Measurements from ENCODE around the gene INTS2. TPM values are rescaled to one million over a fixed set of nuclear protein-coding genes. Genes with fewer than 3 reads are reported as not detected.
"Not testable (repeated sequence)": the region's sequence is repeated elsewhere in the genome, so short reads cannot be mapped to it uniquely, and the experiment has no call there.

The INTS2 gene, protein sequence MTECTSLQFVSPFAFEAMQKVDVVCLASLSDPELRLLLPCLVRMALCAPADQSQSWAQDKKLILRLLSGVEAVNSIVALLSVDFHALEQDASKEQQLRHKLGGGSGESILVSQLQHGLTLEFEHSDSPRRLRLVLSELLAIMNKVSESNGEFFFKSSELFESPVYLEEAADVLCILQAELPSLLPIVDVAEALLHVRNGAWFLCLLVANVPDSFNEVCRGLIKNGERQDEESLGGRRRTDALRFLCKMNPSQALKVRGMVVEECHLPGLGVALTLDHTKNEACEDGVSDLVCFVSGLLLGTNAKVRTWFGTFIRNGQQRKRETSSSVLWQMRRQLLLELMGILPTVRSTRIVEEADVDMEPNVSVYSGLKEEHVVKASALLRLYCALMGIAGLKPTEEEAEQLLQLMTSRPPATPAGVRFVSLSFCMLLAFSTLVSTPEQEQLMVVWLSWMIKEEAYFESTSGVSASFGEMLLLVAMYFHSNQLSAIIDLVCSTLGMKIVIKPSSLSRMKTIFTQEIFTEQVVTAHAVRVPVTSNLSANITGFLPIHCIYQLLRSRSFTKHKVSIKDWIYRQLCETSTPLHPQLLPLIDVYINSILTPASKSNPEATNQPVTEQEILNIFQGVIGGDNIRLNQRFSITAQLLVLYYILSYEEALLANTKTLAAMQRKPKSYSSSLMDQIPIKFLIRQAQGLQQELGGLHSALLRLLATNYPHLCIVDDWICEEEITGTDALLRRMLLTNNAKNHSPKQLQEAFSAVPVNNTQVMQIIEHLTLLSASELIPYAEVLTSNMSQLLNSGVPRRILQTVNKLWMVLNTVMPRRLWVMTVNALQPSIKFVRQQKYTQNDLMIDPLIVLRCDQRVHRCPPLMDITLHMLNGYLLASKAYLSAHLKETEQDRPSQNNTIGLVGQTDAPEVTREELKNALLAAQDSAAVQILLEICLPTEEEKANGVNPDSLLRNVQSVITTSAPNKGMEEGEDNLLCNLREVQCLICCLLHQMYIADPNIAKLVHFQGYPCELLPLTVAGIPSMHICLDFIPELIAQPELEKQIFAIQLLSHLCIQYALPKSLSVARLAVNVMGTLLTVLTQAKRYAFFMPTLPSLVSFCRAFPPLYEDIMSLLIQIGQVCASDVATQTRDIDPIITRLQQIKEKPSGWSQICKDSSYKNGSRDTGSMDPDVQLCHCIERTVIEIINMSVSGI
- 10.5 TPM for polyA plus RNA-seq (ENCODE audit: insufficient read length)

DNA sequence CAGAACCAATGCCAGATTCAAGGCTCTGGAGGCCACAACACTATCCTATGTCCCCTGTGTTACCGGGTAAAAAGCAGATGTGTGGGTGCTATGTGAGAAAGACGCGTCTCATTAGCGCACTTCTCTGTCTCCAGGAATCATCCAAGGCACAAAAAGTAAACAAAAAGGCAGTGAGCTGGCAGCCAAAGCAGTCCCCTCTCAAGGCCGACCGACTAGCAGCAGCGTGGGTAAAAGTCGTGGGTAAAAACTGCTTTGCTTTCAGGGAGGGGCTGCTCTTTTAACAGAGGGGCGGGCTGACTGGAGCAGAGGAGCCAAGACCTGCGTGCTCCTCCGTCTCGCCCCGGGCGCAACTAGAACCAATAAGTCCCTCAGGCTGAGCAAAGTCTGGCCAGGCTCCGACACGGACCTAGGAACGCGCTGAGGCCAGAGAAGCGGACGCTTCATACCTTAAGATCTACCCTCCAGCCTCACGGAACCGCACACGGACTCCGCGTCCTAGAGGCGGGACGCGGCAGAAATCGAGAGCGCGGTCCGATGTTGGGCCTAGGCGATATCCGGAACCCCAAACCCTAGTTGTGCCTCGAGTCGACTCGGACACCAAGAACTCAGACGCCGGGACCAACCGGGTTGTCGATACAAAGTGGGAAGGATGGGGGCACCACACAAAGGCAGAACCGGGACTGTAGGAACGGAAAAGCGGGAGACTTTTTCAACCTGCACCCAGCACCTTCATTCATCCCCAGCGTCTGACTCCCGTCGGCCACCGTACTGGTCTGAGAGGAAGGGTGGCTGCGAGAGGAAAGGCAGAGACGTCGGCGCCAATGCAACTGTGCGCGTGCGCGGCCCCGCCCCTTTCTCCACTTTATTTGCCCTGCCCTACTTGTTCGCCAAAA, at the start of gene INTS2:
INTS2 (minus strand) TSS at position 775 of the 893 bp plus-strand sequence. CDS start 1,338 bp downstream, outside the sequence.
- peak; percentile 96 for DNase-seq

DNA sequence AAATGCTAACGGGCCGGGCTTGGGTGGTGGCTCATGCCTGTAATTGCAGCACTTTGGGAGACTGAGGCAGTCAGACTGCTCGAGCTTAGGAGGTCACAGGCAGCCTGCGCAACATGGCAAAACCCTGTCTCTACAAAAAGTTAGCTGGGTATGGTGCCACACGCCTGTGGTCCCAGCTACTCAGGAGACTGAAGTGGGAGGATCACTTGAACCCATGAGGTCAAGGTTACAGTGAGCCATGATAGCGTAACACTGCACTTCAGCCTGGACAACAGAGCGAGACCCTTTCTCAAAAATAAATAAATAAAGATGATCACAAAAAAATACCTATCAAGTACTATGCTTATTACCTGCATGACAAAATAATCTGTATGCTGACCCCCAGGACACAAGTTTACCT, 46.3 kb upstream of the INTS2 start:
- DNase-seq = no peak

DNA sequence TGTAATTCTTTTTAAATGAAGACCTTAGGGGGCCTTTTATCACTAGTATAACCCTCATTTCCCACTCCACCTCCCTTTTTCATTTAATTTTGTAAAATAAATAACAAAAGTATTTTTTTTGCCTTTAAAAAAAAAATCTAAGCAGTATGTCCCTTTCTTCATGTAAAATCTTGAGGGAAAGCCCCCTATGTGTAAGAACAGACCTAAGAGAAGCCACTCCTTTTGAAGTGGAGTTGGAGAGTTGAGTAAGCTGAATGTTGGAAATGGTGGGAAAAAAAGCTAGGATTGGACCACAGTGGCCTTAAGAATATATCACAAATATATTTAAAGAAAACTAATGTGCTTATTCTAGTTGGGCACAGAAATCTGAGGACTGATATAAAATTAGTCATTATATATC, 44.5 kb upstream of the INTS2 start:
- DNase-seq = no peak

DNA sequence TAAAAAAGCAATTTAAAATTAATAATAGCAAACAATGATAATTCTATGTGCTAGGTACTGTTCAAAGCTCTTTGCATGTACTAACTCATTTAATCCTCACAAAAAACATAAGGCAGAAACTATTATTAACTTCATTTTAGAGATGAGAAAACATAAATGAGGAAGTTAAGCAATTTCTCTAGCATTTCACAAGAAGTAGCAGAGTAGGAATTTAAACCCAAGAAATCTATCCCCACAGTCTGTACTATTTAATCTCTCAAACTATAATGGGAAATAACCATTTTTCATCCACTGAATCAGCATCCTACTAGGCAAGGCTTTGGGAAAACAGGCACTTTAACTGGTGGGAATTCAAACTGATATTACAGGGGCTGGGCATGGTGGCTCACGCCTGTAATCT, 42.2 kb upstream of the INTS2 start:
- no peak for DNase-seq

DNA sequence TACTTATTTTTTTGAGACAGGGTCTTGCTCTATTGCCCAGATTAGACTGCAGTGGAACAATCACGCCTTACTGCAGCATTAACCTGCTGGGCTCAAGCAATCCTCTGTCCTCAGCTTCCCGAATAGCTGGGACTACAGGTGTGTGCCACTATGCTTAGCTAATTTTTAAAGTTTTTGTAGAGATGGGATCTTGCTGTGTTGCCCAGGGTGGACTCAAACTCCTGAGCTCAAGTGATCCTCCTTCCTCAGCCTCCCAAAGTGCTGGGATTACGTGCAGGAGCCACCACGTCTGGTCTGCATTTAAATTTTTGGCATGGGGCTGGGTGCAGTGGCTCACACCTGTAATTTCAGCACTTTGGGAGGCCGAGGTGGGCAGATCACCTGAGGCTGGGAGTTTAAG, 41.0 kb upstream of the INTS2 start:
- no peak for DNase-seq

DNA sequence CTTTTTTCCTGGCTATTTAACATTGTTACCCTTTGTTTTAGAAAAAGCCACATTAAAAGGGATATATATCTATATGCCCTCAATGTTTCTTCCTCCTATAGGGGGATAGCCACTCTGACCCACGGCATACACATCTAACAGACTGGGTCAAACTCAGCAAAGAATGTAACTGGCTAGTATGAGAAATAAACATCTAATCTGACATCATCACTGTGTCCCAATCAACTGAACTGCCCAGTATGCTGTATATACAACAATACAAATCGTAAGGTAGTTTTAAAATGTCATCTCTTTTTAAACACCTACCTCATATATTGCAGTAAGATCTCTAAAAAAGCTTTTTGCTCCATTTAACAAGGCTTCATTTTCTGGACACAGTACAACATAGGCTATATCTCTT, 39.9 kb upstream of the INTS2 start:
- DNase-seq = no peak

DNA sequence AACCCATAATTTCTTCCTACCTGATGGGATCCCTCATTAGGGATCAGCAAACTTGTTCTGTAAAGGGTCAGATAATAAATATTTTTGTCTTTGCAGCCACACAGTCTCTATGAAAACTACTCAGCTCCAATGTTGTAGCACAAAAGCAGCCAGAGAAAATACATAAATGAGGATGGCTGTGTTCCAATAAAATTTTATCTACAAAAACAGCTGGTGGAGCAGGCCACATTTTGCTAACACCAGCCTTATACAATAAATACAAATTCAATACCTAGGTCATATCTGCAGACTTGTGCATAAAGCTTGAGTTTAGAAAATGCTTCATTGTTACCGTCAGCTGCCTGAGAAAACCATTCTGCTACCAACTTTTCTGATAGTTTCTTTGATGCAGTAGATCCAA, 38.4 kb upstream of the INTS2 start:
- DNase-seq = no peak

DNA sequence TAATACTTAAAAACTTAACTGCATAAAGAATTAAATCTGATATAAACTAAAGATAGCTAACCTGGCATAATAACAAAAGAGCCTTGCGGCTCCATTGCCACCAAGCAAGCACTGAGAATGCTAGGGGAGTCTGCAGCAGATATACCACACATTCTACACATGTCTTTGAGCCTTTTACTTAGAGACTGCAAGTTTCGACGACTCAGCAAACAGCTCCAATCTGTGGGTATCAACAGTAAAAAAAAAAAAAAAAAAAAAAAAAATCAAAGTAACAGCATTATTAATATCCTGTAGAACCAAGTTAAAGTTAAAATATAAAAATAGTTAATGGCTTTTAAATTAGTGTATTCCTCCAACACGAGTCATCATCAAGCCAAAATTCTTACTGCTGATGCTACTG, 27.8 kb upstream of the INTS2 start:
- DNase-seq = no peak

DNA sequence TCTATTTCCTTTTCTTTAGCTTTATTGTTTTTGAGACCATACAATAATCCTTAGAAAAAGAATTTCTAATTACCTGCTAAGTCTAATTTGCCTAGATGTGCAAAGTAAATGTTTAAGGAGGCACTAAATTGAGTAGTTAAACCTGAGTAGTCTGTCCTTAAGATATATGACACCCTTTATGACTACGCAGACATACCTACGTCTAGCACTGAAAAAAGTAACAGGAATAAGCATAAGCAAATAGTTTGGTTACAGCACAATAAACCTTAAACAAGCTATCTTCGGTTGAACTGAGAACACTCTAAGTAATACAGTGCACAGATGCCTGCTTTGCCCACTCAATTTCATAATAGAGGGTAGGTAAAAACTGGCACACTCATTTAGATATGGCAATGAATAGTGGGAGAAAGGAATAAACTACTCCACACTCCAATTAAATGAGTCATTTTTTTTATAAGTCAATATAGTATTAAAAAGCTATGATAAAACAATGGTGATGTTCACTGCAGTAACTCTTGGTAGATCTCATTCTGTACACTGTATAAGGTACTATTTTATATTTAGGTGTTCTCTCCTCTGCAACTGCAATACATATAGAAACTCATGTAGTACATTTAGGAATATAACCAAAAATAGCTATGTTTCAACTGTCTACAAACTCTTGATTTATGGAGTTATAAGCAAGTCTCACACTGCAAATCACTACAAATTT, 19.7 kb upstream of the INTS2 start:
- no peak for DNase-seq

DNA sequence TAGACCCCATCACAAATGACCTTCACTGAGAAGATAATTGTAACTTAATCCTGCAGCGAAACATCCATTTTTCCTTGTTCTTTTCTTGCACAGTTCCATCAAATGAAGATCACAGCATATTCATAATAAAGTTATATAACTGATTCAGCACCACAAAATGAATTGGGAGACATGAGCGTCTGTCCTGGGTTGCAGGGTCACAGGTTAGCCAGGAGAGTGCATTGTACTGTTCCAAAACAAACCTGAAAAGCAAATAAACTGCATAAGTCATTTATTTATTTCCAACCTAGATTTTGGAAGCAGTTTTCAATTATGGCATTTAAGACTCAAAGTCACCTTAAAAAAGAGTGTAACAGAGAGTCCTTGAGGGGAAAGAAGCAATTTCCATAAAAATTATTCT, 18.6 kb upstream of the INTS2 start:
- DNase-seq = no peak

DNA sequence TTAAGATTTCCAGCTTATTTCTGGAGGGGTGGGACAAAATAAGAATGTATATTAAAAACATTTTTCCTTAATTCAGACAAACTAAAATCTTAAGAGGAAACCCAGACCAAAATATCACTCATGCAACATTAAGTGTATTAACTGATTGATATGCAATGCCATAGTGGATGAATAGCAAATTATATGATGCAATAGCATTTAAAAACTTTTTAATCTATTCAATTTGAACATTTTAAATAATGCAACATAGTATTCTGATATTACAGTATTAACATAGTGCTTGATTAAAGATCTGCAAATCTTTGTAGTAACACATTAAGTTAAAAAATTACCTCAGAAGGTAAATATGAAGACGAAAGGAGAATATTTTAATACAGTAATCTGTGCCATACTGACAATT, 15.3 kb upstream of the INTS2 start:
- DNase-seq = no peak

DNA sequence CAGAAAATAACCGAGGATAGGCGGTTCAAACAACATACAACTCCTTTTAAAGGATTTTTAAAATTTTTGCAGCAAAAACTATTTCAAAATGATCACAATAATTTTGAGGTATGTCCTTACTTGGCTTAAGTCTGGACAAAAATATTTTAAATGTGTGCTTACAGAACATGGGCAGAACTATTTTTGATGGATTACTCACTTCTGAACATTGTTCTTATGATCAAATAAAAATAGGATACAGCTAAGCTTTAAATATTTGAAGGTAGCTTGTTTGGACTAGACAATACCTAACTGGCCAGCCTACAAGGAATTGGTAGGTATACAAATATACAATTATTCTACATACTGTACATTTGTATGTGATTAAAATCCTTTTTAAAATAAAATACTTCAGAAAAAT, 14.3 kb upstream of the INTS2 start:
- no peak for DNase-seq

DNA sequence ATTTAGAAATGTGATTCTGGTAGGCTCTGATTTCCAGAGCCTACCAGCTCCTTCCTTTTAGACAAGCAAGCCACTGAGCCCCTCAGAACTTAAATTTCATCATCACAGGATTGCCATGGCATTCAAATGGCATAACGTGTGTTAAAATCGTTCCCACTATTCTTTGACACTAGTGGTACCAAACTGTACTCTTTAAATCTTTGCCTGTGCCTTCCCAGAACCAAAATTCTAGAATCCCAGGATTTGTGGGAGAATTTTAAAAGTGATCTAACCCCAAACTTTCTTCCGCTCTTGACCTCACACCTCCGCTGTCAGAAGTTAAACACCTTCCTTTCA, 287 bp upstream of the INTS2 start:
- no peak for DNase-seq

DNA sequence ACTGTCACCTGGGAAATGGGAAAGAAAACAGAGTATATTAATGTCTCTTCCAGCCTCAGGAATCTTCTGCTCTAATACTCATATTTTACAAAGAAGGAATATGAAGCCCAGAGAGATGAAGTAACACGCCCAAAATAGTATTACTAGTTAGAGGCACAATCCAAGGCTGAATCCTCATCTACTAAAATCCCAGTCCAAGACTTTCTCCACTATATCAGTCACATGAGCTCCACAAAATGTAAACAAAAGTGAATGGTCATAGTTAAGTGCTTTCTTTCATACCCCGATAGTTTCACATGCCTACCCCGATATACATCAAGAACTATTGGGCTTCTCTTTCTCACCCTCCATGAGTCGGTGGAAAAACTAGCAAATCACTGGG, 965 bp downstream of the INTS2 start:
- DNase-seq = no peak

DNA sequence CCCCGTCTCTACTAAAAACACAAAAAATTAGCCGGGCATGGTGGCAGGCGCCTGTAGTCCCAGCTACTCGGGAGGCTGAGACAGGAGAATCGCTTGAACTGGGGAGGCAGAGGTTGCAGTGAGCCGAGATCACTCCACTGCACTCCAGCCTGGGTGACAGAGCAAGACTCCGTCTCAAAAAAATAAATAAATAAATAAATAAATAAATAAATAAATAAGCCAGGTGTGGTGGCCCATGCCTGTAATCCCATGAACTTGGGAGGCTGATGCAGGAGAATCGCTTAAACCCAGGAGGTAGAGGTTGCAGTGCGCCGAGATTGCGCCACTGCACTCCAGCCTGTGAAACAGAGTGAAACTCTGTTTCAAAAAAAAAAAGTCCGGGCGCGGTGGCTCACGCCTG, 12.6 kb downstream of the INTS2 start:
- not testable (repeated sequence) for DNase-seq

DNA sequence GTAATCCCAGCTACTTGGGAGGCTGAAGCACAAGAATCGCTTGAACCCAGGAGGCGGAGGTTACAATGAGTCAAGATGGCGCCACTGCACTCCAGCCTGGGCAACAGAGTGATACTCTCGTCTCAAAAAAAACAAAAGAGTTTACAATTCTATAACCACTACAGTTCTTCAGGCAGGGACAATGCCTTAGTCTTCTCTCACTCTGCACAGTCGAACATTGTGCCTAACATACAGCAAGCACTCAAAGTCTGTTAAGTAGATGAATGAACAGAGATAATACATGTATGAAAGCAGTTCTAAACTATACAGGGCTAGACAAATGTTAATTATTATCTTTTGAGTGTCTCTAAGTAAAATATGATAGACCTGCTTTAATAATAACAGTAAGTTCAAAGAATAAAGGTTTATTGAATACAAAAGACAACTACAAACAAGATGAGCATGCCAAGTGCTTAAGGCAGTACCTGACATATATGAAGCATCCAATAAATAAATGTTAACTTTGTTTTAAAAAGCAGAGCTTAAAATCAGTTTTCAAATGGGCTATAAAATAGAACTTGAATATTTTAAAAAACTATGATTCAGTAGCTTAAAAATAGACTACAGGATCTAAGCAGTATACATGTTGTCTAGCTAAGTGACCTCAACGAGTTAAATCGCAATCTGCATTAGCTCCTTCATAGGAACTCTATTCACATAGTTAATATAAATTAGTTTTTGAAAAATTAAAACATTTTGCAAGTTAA, 19.3 kb downstream of the INTS2 start:
- no peak for DNase-seq

DNA sequence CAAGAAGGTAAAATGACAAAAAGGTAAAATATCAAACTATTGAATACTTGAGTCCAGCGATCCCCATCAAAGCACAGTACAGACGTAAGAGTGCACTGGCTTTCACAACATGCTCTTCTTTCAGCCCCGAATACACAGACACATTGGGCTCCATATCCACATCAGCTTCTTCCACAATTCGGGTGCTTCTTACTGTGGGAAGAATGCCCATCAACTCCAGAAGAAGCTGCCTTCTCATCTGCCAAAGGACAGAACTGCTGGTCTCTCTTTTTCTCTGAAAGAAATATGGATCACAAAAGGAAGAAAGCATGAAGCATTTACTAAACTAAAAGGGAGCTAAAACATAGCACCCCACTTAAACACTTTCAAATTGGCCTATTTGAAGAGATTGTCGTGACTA, 20.4 kb downstream of the INTS2 start:
- no peak for DNase-seq

DNA sequence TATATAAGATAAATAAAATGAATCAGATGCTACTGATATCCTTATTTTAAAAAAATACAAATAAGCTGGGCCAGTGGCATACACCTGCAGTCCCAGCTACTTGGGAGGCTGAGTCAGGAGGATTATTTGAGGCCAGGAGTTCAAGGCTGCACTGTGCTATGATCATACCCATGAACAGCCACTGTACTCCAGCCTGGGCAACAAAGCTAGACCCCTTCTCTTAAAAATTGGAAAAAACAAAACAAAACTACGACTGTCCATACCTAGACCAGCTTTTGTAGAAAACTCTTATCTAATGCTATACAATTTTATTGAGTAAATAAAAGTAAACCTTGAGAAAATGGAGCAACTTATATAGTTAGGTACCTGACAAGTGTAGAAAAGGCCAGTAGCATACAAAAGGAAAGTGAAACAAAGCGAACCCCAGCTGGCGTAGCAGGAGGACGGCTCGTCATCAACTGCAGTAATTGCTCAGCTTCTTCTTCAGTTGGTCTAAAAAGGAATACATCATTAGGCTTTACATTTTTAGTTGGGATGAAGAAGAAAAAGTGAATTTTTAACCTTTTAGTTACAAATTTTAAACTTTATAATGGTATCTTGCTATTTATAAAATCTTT, 23.6 kb downstream of the INTS2 start:
- no peak for DNase-seq

DNA sequence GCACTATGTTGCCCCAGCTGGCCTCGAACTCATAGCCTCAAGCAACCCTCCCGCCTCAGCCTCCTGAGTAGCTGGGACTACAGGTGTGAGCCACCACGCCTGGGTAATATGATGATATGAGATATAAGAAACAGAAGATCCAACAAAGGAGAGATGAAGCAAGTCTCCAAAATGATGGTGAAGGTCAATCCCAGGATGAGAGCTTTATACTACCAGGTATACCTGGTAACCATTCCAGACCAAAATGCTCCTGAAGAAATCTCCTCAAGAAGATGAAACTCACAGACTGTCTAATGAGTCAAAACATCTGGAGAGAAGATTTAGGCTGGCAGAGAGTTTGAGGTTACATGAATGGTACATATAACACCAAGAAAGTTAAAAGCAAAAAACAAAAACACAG, 24.5 kb downstream of the INTS2 start:
- no peak for DNase-seq

DNA sequence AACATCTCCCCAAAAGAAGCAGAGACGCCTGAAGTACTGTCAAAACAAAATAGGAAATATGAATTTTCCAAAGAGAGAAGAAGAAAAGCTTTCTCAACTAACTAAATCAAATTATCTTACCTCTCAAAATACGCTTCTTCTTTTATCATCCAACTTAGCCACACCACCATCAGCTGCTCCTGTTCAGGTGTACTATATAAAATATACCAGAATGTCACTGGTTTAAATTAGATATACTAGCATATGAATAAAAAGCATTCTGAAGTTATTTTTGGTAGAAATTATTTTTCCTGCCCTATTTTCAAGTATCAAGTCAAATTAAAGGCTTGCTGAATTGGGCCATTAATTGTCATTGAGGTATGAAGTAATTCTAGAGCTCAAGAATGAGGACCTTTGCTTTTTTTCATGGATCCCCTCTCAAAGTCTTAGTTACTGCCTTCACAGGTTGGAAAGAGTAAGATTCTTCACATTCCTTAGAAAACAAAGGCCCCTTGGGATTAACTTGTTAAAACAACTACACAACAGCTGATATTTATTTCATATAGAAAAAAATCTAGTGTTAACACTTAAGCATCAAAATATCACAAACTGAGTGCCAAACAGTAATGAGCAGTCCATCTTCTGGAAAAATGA, 30.1 kb downstream of the INTS2 start:
- no peak for DNase-seq
